SK-N-SH (cell line): ENCODE data around the gene B4GALT1. TPM values are rescaled to one million over a fixed set of nuclear protein-coding genes. Genes with fewer than 3 reads are reported as not detected.

Experiments used
- CTCF ChIA-PET: fragments of 300-600, 350-600 bp; formaldehyde crosslinking; extraction: SDS; loops from one replicate; lab custom pipeline; 2021; lab: Yijun Ruan, JAX
- POLR2A ChIA-PET: fragments of 350-600 bp; sonication (Branson Sonifier 250); formaldehyde crosslinking; extraction: SDS; loops from one replicate; lab custom pipeline; 2020; ENCODE audit warnings: antibody characterized with exemption, inconsistent platforms; lab: Yijun Ruan, JAX
- DNase-seq: peaks from one replicate; pipeline ENCODE4 v3.0.0; 2012
- H2AFZ ChIP-seq: fragments of 200-600 bp; sonication (generic); 2 replicates; pipeline ENCODE4 v1.8.1; 2016; ENCODE audit warnings: antibody characterized with exemption, mild to moderate bottlenecking, low read depth
- H3F3A ChIP-seq: fragments of 200-600 bp; sonication (generic); replicated peaks from 2 replicates; pipeline ENCODE3; 2016; ENCODE audit warnings: antibody characterized with exemption, mild to moderate bottlenecking; ENCODE audit not compliant: insufficient read depth
- H3K27ac ChIP-seq, 2 experiments: fragments of 200-500 bp in 1 of 2; fragments of 200-600 bp in 1 of 2; sonication (Bioruptor generic) in 1 of 2; sonication (generic), shearing (Covaris generic) in 1 of 2; 2 replicates each; pipeline versions ENCODE4 v1.5.1 to v1.6.1; 2014 to 2016; ENCODE audit warnings: low read depth in 2 of 2, inconsistent platforms in 1 of 2, low read length in 1 of 2, mild to moderate bottlenecking in 1 of 2, mixed read lengths in 1 of 2
- H3K27me3 ChIP-seq: fragments of 200-600 bp; sonication (generic), shearing (Covaris generic); 2 replicates; pipeline ENCODE4 v1.6.1; 2016; ENCODE audit warnings: mixed run types; ENCODE audit not compliant: insufficient read depth
- H3K36me3 ChIP-seq, 2 experiments: fragments of 200-500 bp in 1 of 2; fragments of 200-600 bp in 1 of 2; sonication (Bioruptor generic) in 1 of 2; sonication (generic) in 1 of 2; replicated peaks in 1 of 2; 2 replicates each; pipeline versions ENCODE3 to v1.5.1; 2014 to 2016; ENCODE audit warnings: low read length in 1 of 2, mild to moderate bottlenecking in 1 of 2; ENCODE audit not compliant: insufficient read depth in 2 of 2, control insufficient read depth in 1 of 2
- H3K4me1 ChIP-seq, 2 experiments: fragments of 200-500 bp in 1 of 2; fragments of 200-600 bp in 1 of 2; sonication (Bioruptor generic) in 1 of 2; sonication (generic), shearing (Covaris generic) in 1 of 2; 2 replicates each; pipeline versions ENCODE4 v1.5.1 to v1.6.1; 2014 to 2016; ENCODE audit warnings: low read depth in 1 of 2, low read length in 1 of 2, mixed run types in 1 of 2; ENCODE audit not compliant: insufficient read depth in 2 of 2, control insufficient read depth in 1 of 2
- H3K4me2 ChIP-seq: fragments of 200-600 bp; sonication (generic), shearing (Covaris generic); 2 replicates; pipeline ENCODE4 v1.6.1; 2017; ENCODE audit warnings: mixed run types
- H3K4me3 ChIP-seq, 2 experiments: fragments of 200-500 bp in 1 of 2; fragments of 200-600 bp in 1 of 2; sonication (Bioruptor generic) in 1 of 2; sonication (generic), shearing (Covaris generic) in 1 of 2; 2 replicates each; pipeline versions ENCODE4 v1.5.1 to v1.8.1; 2014 to 2016; ENCODE audit warnings: low read depth in 2 of 2, inconsistent platforms in 1 of 2, low read length in 1 of 2, mild to moderate bottlenecking in 1 of 2, mixed read lengths in 1 of 2, moderate library complexity in 1 of 2
- H3K79me2 ChIP-seq: fragments of 200-600 bp; sonication (generic); 2 replicates; pipeline ENCODE4 v1.8.1; 2017; ENCODE audit warnings: mild to moderate bottlenecking; ENCODE audit not compliant: insufficient read depth
- H3K9ac ChIP-seq: fragments of 200-600 bp; sonication (generic); 2 replicates; pipeline ENCODE4 v1.6.1; 2017; ENCODE audit warnings: mixed run types
- H3K9me2 ChIP-seq: fragments of 200-600 bp; sonication (generic); 2 replicates; pipeline ENCODE4 v1.6.1; 2017; ENCODE audit warnings: mixed run types
- H3K9me3 ChIP-seq: fragments of 200-600 bp; sonication (generic); 2 replicates; pipeline ENCODE4 v1.6.1; 2017; ENCODE audit warnings: mixed run types, mild to moderate bottlenecking, moderate library complexity
- H4K20me1 ChIP-seq: fragments of 200-600 bp; sonication (generic); 2 replicates; pipeline ENCODE4 v1.6.1; 2017; ENCODE audit warnings: mild to moderate bottlenecking, mixed run types; ENCODE audit not compliant: insufficient read depth
- CHD2 ChIP-seq: fragments of 150-350 bp; IDR thresholded peaks from 2 replicates; pipeline ENCODE4 v1.6.1; 2018; ENCODE audit warnings: low read length; ENCODE audit not compliant: partially characterized antibody
- CTCF ChIP-seq: fragments of 200-600 bp; sonication (generic); IDR thresholded peaks from 2 replicates; pipeline ENCODE4 v1.6.1; 2017; ENCODE audit warnings: antibody characterized with exemption, mild to moderate bottlenecking, moderate library complexity
- ELF1 ChIP-seq: IDR thresholded peaks from 2 replicates; pipeline ENCODE4 v1.4.0; 2012
- FOXJ3 ChIP-seq: sonication (generic); formaldehyde crosslinking; IDR thresholded peaks from 2 replicates; pipeline ENCODE4 v1.5.1; 2020; ENCODE audit warnings: mild to moderate bottlenecking, missing genetic modification reagents
- GABPA ChIP-seq: IDR thresholded peaks from 2 replicates; pipeline ENCODE4 v1.4.0; 2012; ENCODE audit warnings: low read depth, mild to moderate bottlenecking
- JUND ChIP-seq: IDR thresholded peaks from 2 replicates; pipeline ENCODE4 v1.4.0; 2012
- MAX ChIP-seq: IDR thresholded peaks from 2 replicates; pipeline ENCODE4 v1.4.0; 2012; ENCODE audit warnings: low read depth
- MXI1 ChIP-seq: IDR thresholded peaks from 2 replicates; pipeline ENCODE4 v1.6.1; 2012; ENCODE audit warnings: mild to moderate bottlenecking, low read depth, low read length, improper control_type of control experiment
- NFIC ChIP-seq: IDR thresholded peaks from 2 replicates; pipeline ENCODE4 v1.4.0; 2012; ENCODE audit warnings: borderline replicate concordance
- PBX3 ChIP-seq: IDR thresholded peaks from 2 replicates; pipeline ENCODE4; 2012
- POLR2AphosphoS5 ChIP-seq: IDR thresholded peaks from 2 replicates; pipeline ENCODE4 v1.6.1; 2012; ENCODE audit warnings: low read depth, low read length
- RCOR1 ChIP-seq: fragments of 150-350 bp; IDR thresholded peaks from 2 replicates; pipeline ENCODE4 v1.6.1; 2017; ENCODE audit warnings: antibody characterized with exemption, low read length
- RFX5 ChIP-seq: IDR thresholded peaks from 2 replicates; pipeline ENCODE4 v1.6.1; 2012; ENCODE audit warnings: mild to moderate bottlenecking, improper control_type of control experiment, low read length
- RXRA ChIP-seq: IDR thresholded peaks from 2 replicates; pipeline ENCODE4 v1.4.0; 2012; ENCODE audit warnings: low read depth, mild to moderate bottlenecking, borderline replicate concordance
- SIN3A ChIP-seq: IDR thresholded peaks from 2 replicates; pipeline ENCODE4 v1.6.1; 2012; ENCODE audit warnings: low read depth, mild to moderate bottlenecking, low read length, moderate library complexity, borderline replicate concordance
- SMC3 ChIP-seq: IDR thresholded peaks from 2 replicates; pipeline ENCODE4 v1.6.1; 2012; ENCODE audit warnings: low read depth, low read length, improper control_type of control experiment
- TAF1 ChIP-seq: IDR thresholded peaks from 2 replicates; pipeline ENCODE4 v1.6.1; 2012; ENCODE audit warnings: low read depth, mild to moderate bottlenecking, low read length, moderate library complexity, borderline replicate concordance
- TCF12 ChIP-seq: IDR thresholded peaks from 2 replicates; pipeline ENCODE4 v1.4.0; 2012
- USF1 ChIP-seq: IDR thresholded peaks from 2 replicates; pipeline ENCODE4 v1.4.0; 2012; ENCODE audit warnings: low read depth, borderline replicate concordance
- USF2 ChIP-seq: fragments of 150-350 bp; IDR thresholded peaks from 2 replicates; pipeline ENCODE4 v1.6.1; 2017; ENCODE audit warnings: antibody characterized with exemption, low read length, low read depth, borderline replicate concordance
- WGBS: methylation state at CpG from one replicate; pipeline ENCODE4 v1.1.6; 2017; ENCODE audit warnings: low lambda C conversion rate; 5-methylcytosine and 5-hydroxymethylcytosine counted together
- polyA plus RNA-seq, 3 experiments: library from polyadenylated mRNA; depleted of rRNA; stranded (reverse); fragments of >200 nt; gene quantifications; 2 replicates each; pipeline ENCODE4 v1.2.3, GENCODE V29; 2012

The B4GALT1 gene
- polyA plus RNA-seq, 1 of the 3 experiments (the other 2 are of a cell fraction), result 36.2 TPM

GRCh38 chr9:33105504-33105903, 61.6 kb downstream of the B4GALT1 start:
- DNase-seq, result no peak
- Histone ChIP-seq H3K27ac (peak overlapping the region in 1 of 2 experiments; percentile 84; a peak in 3 of 4 replicates), H3K27me3 (no peaks in the 10 kb centered on the region), H3K4me2 (0 out of 2 replicates have a peak overlapping the region, but pooled peaks have one; percentile 21), H3K4me1 (peaks cover 17 to 25% of the 10 kb centered on the region in 2 experiments; a peak in 3 of 4 replicates), H3K36me3 (no peaks in the 10 kb centered on the region), H3K4me3 (no peak overlapping the region), H3K9ac (no peak overlapping the region), H3F3A (peaks cover 16% of the 10 kb centered on the region), H3K9me3 (no peaks in the 10 kb centered on the region), H3K79me2 (no peaks in the 10 kb centered on the region), H2AFZ (no peak overlapping the region), H3K9me2 (no peaks in the 10 kb centered on the region), H4K20me1 (no peaks in the 10 kb centered on the region)
- POLR2A ChIA-PET, result no interaction called here
- 83% methylated on average over 5 of the region's 5 CpGs for WGBS
- TF ChIP-seq ELF1 (no peak), JUND (no peak), FOXJ3 (no peak), SMC3 (no peak), NFIC (no peak), POLR2AphosphoS5 (no peak), MXI1 (no peak), SIN3A (no peak), RFX5 (no peak), TAF1 (no peak), CTCF (no peak), USF1 (no peak), TCF12 (no peak), MAX (no peak), PBX3 (no peak), RCOR1 (no peak), USF2 (no peak), CHD2 (no peak), GABPA (no peak), RXRA (no peak)
- CTCF ChIA-PET, result no interaction called here
